IMR-90 (cell line): ENCODE data around the gene XPC. TPM values are rescaled to one million over a fixed set of nuclear protein-coding genes. Genes with fewer than 3 reads are reported as not detected.

Experiments used
- ATAC-seq: fragments of 200-7000 bp; cut with Tn5 transposase; 2 replicates; pipeline ENCODE4 v1.9.1; 2020; ENCODE audit warnings: low read depth, mild to moderate bottlenecking, moderate library complexity
- BruUV-seq: library from RNA; stranded (reverse); fragments of 400-500 nt; replicated peaks from 2 replicates; lab custom pipeline; 2021; lab: Mats Ljungman, UMichigan
- CTCF ChIA-PET: fragments of 300-600 bp; formaldehyde crosslinking; extraction: SDS; loops from one replicate; lab custom pipeline; 2021; ENCODE audit warnings: antibody characterized with exemption; lab: Yijun Ruan, JAX
- POLR2A ChIA-PET: fragments of 300-600 bp; sonication (Branson Sonifier 250); formaldehyde crosslinking; loops from one replicate; lab custom pipeline; 2022; ENCODE audit warnings: antibody characterized with exemption; ENCODE audit not compliant: unreplicated experiment; lab: Charles Lee
- DNase-seq: peaks from one replicate; pipeline ENCODE4 v3.0.0; 2013
- H2AFZ ChIP-seq: replicated peaks from 2 replicates; pipeline ENCODE3; 2013; ENCODE audit warnings: low read length, mild to moderate bottlenecking; ENCODE audit not compliant: poor library complexity
- H2AK5ac ChIP-seq: 2 replicates; pipeline ENCODE4 v1.6.1; 2013; ENCODE audit warnings: low read depth, low read length, inconsistent platforms
- H2AK9ac ChIP-seq: replicated peaks from 2 replicates; pipeline ENCODE3; 2013; ENCODE audit warnings: mild to moderate bottlenecking, low read depth, low read length, moderate library complexity; ENCODE audit not compliant: poor library complexity
- H2BK120ac ChIP-seq: 2 replicates; pipeline ENCODE4 v1.6.1; 2013; ENCODE audit warnings: low read depth, low read length, inconsistent platforms
- H2BK15ac ChIP-seq: 3 replicates; pipeline ENCODE4 v1.6.1; 2013; ENCODE audit warnings: low read depth, low read length, inconsistent platforms
- H2BK20ac ChIP-seq: 2 replicates; pipeline ENCODE4 v1.6.1; 2013; ENCODE audit warnings: low read depth, mild to moderate bottlenecking, inconsistent platforms, low read length, moderate library complexity
- H2BK5ac ChIP-seq: 2 replicates; pipeline ENCODE4 v1.6.1; 2013; ENCODE audit warnings: mild to moderate bottlenecking, low read depth, low read length, inconsistent platforms; ENCODE audit not compliant: poor library complexity, severe bottlenecking
- H3K14ac ChIP-seq: replicated peaks from 2 replicates; pipeline ENCODE4 v1.6.1; 2013; ENCODE audit warnings: low read depth, low read length, inconsistent platforms
- H3K18ac ChIP-seq: 2 replicates; pipeline ENCODE4 v1.6.1; 2013; ENCODE audit warnings: low read depth, low read length, control low read depth
- H3K23ac ChIP-seq: 2 replicates; pipeline ENCODE4 v1.6.1; 2013; ENCODE audit warnings: low read depth, low read length, inconsistent platforms
- H3K27ac ChIP-seq: 2 replicates; pipeline ENCODE4 v1.5.1; 2013; ENCODE audit warnings: mild to moderate bottlenecking, control low read depth, low read length; ENCODE audit not compliant: insufficient read depth
- H3K27me3 ChIP-seq: 2 replicates; pipeline ENCODE4 v1.6.1; 2013; ENCODE audit warnings: low read length; ENCODE audit not compliant: control insufficient read depth, insufficient read depth
- H3K36me3 ChIP-seq: 2 replicates; pipeline ENCODE4 v1.6.1; 2013; ENCODE audit warnings: low read length, mixed read lengths; ENCODE audit not compliant: control insufficient read depth, insufficient read depth
- H3K4ac ChIP-seq: 2 replicates; pipeline ENCODE4 v1.6.1; 2013; ENCODE audit warnings: low read depth, low read length, inconsistent platforms
- H3K4me1 ChIP-seq: 2 replicates; pipeline ENCODE4 v1.6.1; 2013; ENCODE audit warnings: low read length, mixed read lengths; ENCODE audit not compliant: control insufficient read depth, insufficient read depth
- H3K4me2 ChIP-seq: 2 replicates; pipeline ENCODE4 v1.6.1; 2013; ENCODE audit warnings: low read depth, mild to moderate bottlenecking, control low read depth, low read length, moderate library complexity
- H3K4me3 ChIP-seq: 2 replicates; pipeline ENCODE4 v1.5.1; 2013; ENCODE audit warnings: low read depth, mild to moderate bottlenecking, control low read depth, low read length, moderate library complexity; ENCODE audit not compliant: insufficient read depth
- H3K56ac ChIP-seq: 2 replicates; pipeline ENCODE4 v1.6.1; 2013; ENCODE audit warnings: low read length, inconsistent platforms; ENCODE audit not compliant: insufficient read depth; ENCODE audit errors: extremely low read depth
- H3K79me1 ChIP-seq, 2 experiments: 2 replicates each; pipeline ENCODE4 v1.6.1; 2013; ENCODE audit warnings: low read length in 2 of 2, inconsistent platforms in 1 of 2, low read depth in 1 of 2
- H3K9ac ChIP-seq: 2 replicates; pipeline ENCODE4 v1.6.1; 2013; ENCODE audit warnings: low read depth, low read length, control low read depth
- H3K9me1 ChIP-seq: 2 replicates; pipeline ENCODE4 v1.6.1; 2013; ENCODE audit warnings: low read length, inconsistent platforms; ENCODE audit not compliant: insufficient read depth
- H3K9me3 ChIP-seq: 2 replicates; pipeline ENCODE4 v1.6.1; 2013; ENCODE audit warnings: low read length; ENCODE audit not compliant: control insufficient read depth, insufficient read depth
- H4K20me1 ChIP-seq: 2 replicates; pipeline ENCODE4 v1.6.1; 2013; ENCODE audit warnings: low read length, inconsistent platforms; ENCODE audit not compliant: insufficient read depth
- H4K5ac ChIP-seq: 2 replicates; pipeline ENCODE4 v1.6.1; 2013; ENCODE audit warnings: mild to moderate bottlenecking, low read depth, low read length, control low read depth
- H4K8ac ChIP-seq, 2 experiments: 2 replicates each; pipeline ENCODE4 v1.6.1; 2013; ENCODE audit warnings: low read depth in 2 of 2, low read length in 2 of 2, control low read depth in 1 of 2, inconsistent platforms in 1 of 2
- H4K91ac ChIP-seq: 2 replicates; pipeline ENCODE4 v1.6.1; 2013; ENCODE audit warnings: low read depth, low read length, inconsistent platforms; ENCODE audit not compliant: insufficient read depth
- BHLHE40 ChIP-seq: fragments of 150-350 bp; IDR thresholded peaks from 2 replicates; pipeline ENCODE4 v1.6.1; 2016; ENCODE audit warnings: mild to moderate bottlenecking, low read depth, low read length
- CEBPB ChIP-seq: IDR thresholded peaks from 2 replicates; pipeline ENCODE4 v1.6.1; 2012; ENCODE audit warnings: low read depth, low read length, improper control_type of control experiment
- CHD1 ChIP-seq: IDR thresholded peaks from 2 replicates; pipeline ENCODE4 v1.6.1; 2012; ENCODE audit warnings: low read depth, low read length, improper control_type of control experiment
- FOS ChIP-seq: fragments of 150-350 bp; IDR thresholded peaks from 2 replicates; pipeline ENCODE4 v1.6.1; 2016; ENCODE audit warnings: low read depth, low read length
- MAFK ChIP-seq: IDR thresholded peaks from 2 replicates; pipeline ENCODE4 v1.6.1; 2012; ENCODE audit warnings: low read depth, low read length, improper control_type of control experiment
- MAZ ChIP-seq: IDR thresholded peaks from 2 replicates; pipeline ENCODE4 v1.6.1; 2012; ENCODE audit warnings: low read depth, mild to moderate bottlenecking, low read length, improper control_type of control experiment, moderate library complexity, borderline replicate concordance
- MXI1 ChIP-seq: IDR thresholded peaks from 2 replicates; pipeline ENCODE4 v1.6.1; 2012; ENCODE audit warnings: low read depth, mild to moderate bottlenecking, low read length, moderate library complexity, borderline replicate concordance
- NFE2L2 ChIP-seq: fragments of 150-350 bp; IDR thresholded peaks from 2 replicates; pipeline ENCODE4 v1.6.1; 2016; ENCODE audit warnings: low read depth, mild to moderate bottlenecking, low read length
- RAD21 ChIP-seq: IDR thresholded peaks from 2 replicates; pipeline ENCODE4 v1.6.1; 2012; ENCODE audit warnings: low read length, improper control_type of control experiment
- RCOR1 ChIP-seq: IDR thresholded peaks from 2 replicates; pipeline ENCODE4 v1.6.1; 2012; ENCODE audit warnings: mild to moderate bottlenecking, low read length, improper control_type of control experiment; ENCODE audit not compliant: insufficient replicate concordance
- RFX5 ChIP-seq: IDR thresholded peaks from 2 replicates; pipeline ENCODE4 v1.8.0; 2012; ENCODE audit warnings: low read depth, mild to moderate bottlenecking, low read length, moderate library complexity
- SMC3 ChIP-seq: fragments of 150-350 bp; IDR thresholded peaks from 2 replicates; pipeline ENCODE4 v1.6.1; 2016; ENCODE audit warnings: low read depth, mild to moderate bottlenecking, antibody characterized with exemption, low read length, moderate library complexity
- WGBS, 2 experiments: methylation state at CpG; one replicate each; pipeline versions ENCODE4 v1.1.5 to v1.1.7; 2013; ENCODE audit warnings: missing lambda C conversion rate in 2 of 2; ENCODE audit not compliant: insufficient read length in 1 of 2; ENCODE audit errors: extremely low coverage in 2 of 2; 5-methylcytosine and 5-hydroxymethylcytosine counted together
- dilution Hi-C: fragments of 300-500 bp; cut with HindIII; formaldehyde crosslinking; loops from one replicate; pipeline ENCODE4 v1.14.3; 2018; ENCODE audit warnings: low sequenced_read_pairs; ENCODE audit not compliant: unreplicated experiment
- in situ Hi-C: fragments of 300-500 bp; cut with MboI; formaldehyde crosslinking; loops from 3 replicates; pipeline ENCODE4 v1.14.3; 2019; ENCODE audit warnings: low sequenced_read_pairs, inconsistent platforms, mixed read lengths
- intact Hi-C: fragments of 100-400 bp; cut with micrococcal nuclease; formaldehyde crosslinking; loops from 2 replicates; pipeline ENCODE4 v1.10.0; 2022
- polyA plus RNA-seq, 3 experiments: library from polyadenylated mRNA; depleted of rRNA; stranded (reverse); fragments of >200 nt; gene quantifications; 2 replicates each; pipeline ENCODE4 v1.2.3, GENCODE V29; 2012; ENCODE audit warnings: low replicate concordance in 1 of 3
- total RNA-seq: library from RNA; depleted of rRNA; stranded (reverse); fragments of >200 nt; gene quantifications from 2 replicates; pipeline ENCODE4 v1.2.3, GENCODE V29; 2012
- TF ChIP-seq, protein P1 (sequence below): fragments of 150-350 bp; IDR thresholded peaks from 2 replicates; pipeline ENCODE4 v1.6.1; 2017; ENCODE audit warnings: mild to moderate bottlenecking, antibody characterized with exemption, low read length, low read depth
- TF ChIP-seq, protein P2 (sequence below): conservative IDR thresholded peaks from 2 replicates; pipeline ENCODE4 v1.5.1; 2012; ENCODE audit warnings: mild to moderate bottlenecking, low read depth, low read length, improper control_type of control experiment
- TF ChIP-seq, protein P3 (sequence below): fragments of 150-350 bp; IDR thresholded peaks from 2 replicates; pipeline ENCODE4 v1.6.1; 2016; ENCODE audit warnings: low read depth, mild to moderate bottlenecking, low read length, moderate library complexity, borderline replicate concordance

XPC gene
- total and polyA plus RNA-seq, 2 of the 4 experiments (the other 2 are of a cell fraction) = 30.9 to 48.8 TPM

DNA sequence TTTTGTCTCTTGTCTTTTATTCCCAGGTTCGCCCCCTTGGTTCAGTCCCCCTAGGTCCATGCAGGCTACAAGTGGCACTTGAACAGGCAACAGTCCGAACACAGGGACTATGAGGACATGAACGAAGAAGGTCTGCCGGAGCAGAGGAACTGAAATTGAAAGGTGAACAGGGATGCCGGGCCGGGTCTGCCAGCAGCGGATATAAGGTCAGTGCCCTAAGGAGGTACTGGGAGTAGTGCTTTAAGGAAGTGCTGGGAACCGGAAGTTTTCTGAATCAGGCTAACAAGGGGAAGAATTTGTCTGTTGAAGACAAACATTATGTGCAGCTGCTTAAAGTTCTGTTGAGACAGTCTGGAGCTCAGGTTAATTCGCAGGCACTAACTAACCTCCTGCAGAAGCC lies 47.0 kb upstream of the XPC start:
- H2BK5ac ChIP-seq = peak overlapping the region; percentile 13
- H2AK5ac ChIP-seq = peak overlapping the region; percentile 79
- peak overlapping the region; percentile 63 for H3K27ac ChIP-seq
- POLR2A ChIA-PET = no interaction called here
- CTCF ChIA-PET = no interaction called here
- in situ Hi-C loops = no loop called here
- peak overlapping the region; percentile 46 for H2AFZ ChIP-seq
- H3K9me3 ChIP-seq = no peaks in the 10 kb centered on the region
- peak overlapping the region; percentile 85; the same call in 2 of the 3 replicates for H2BK15ac ChIP-seq
- H3K56ac ChIP-seq = no peak overlapping the region
- H3K4me3 ChIP-seq = no peak overlapping the region
- TF ChIP-seq RCOR1 (no peak), CHD1 (no peak), RAD21 (no peak), BHLHE40 (no peak), MAZ (no peak), FOS (no peak), MXI1 (no peak), NFE2L2 (no peak), CEBPB (no peak), SMC3 (no peak), MAFK (no peak), RFX5 (no peak)
- TF ChIP-seq, protein P1, sequence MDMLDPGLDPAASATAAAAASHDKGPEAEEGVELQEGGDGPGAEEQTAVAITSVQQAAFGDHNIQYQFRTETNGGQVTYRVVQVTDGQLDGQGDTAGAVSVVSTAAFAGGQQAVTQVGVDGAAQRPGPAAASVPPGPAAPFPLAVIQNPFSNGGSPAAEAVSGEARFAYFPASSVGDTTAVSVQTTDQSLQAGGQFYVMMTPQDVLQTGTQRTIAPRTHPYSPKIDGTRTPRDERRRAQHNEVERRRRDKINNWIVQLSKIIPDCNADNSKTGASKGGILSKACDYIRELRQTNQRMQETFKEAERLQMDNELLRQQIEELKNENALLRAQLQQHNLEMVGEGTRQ = no peak
- TF ChIP-seq, protein P2, sequence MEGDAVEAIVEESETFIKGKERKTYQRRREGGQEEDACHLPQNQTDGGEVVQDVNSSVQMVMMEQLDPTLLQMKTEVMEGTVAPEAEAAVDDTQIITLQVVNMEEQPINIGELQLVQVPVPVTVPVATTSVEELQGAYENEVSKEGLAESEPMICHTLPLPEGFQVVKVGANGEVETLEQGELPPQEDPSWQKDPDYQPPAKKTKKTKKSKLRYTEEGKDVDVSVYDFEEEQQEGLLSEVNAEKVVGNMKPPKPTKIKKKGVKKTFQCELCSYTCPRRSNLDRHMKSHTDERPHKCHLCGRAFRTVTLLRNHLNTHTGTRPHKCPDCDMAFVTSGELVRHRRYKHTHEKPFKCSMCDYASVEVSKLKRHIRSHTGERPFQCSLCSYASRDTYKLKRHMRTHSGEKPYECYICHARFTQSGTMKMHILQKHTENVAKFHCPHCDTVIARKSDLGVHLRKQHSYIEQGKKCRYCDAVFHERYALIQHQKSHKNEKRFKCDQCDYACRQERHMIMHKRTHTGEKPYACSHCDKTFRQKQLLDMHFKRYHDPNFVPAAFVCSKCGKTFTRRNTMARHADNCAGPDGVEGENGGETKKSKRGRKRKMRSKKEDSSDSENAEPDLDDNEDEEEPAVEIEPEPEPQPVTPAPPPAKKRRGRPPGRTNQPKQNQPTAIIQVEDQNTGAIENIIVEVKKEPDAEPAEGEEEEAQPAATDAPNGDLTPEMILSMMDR = no peak
- TF ChIP-seq, protein P3, sequence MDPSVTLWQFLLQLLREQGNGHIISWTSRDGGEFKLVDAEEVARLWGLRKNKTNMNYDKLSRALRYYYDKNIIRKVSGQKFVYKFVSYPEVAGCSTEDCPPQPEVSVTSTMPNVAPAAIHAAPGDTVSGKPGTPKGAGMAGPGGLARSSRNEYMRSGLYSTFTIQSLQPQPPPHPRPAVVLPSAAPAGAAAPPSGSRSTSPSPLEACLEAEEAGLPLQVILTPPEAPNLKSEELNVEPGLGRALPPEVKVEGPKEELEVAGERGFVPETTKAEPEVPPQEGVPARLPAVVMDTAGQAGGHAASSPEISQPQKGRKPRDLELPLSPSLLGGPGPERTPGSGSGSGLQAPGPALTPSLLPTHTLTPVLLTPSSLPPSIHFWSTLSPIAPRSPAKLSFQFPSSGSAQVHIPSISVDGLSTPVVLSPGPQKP = no peak
- peak overlapping the region; percentile 90 for H2BK120ac ChIP-seq
- no peak for DNase-seq
- H4K20me1 ChIP-seq = no peaks in the 10 kb centered on the region
- no peaks in the 10 kb centered on the region for H3K79me1 ChIP-seq
- H3K9me1 ChIP-seq = peaks cover 10% of the 10 kb centered on the region
- H3K9ac ChIP-seq = no peak overlapping the region
- H2AK9ac ChIP-seq = no peak overlapping the region
- intact Hi-C loops = no loop called here
- no TSS peak for BruUV-seq
- peaks cover 21% of the 10 kb centered on the region for H3K4me1 ChIP-seq
- H3K36me3 ChIP-seq = no peaks in the 10 kb centered on the region
- H3K4me2 ChIP-seq = no peak overlapping the region
- peak overlapping the region; percentile 70 for H4K91ac ChIP-seq
- H3K4ac ChIP-seq = peak overlapping the region; percentile 94
- peak overlapping the region; percentile 19 for H4K5ac ChIP-seq
- H2BK20ac ChIP-seq = peak overlapping the region; percentile 63
- H3K18ac ChIP-seq = peak overlapping the region; percentile 36
- dilution Hi-C loops = no loop called here
- no peak overlapping the region for H3K23ac ChIP-seq
- WGBS, 2 experiments = 96% methylated on average over 5 of the region's 9 CpGs; no CpG with 5 or more reads in 1 of the 2 experiments
- no peaks in the 10 kb centered on the region for H3K27me3 ChIP-seq
- no peak overlapping the region; the same call in 1 of the 2 replicates for H3K14ac ChIP-seq
- H4K8ac ChIP-seq = peak overlapping the region; percentile 49 to 75; a peak in 2 of 4 replicates
- ATAC-seq = no peak
